Measurements from ENCODE around the gene TMEM9B. TPM values are rescaled to one million over a fixed set of nuclear protein-coding genes. Genes with fewer than 3 reads are reported as not detected.
"Not testable (repeated sequence)": the region's sequence is repeated elsewhere in the genome, so short reads cannot be mapped to it uniquely, and the experiment has no call there.

TMEM9B gene
- total and polyA plus RNA-seq, 2 donors (not counting 1 experiment from before 2014, with no cell fraction given) = 15.0 to 30.4 TPM

- no peak overlapping the region for H3K27ac Mint-ChIP-seq
- H3K27me3 ChIP-seq (replicated peaks in 1 of 4; ENCODE audit: control extremely low read depth in 1 of 4, control insufficient read depth in 3 of 4, insufficient read depth in 4 of 4, low read length in 3 of 4) = no peaks in the 10 kb centered on the region
- peak overlapping the region; percentile 14 for H3K4me3 Mint-ChIP-seq
- H4K20me1 ChIP-seq (ENCODE audit: control insufficient read depth, insufficient read depth, low read length, poor library complexity, severe bottlenecking) = no peaks in the 10 kb centered on the region
- CTCF ChIA-PET = interaction anchor here (1.1 kb wide), 1 partner anchor 22 kb away, joined by 7 read pairs; no protein-coding TSS in a partner anchor
- peak; percentile 17 for DNase-seq
- H3K4me3 ChIP-seq (ENCODE audit: control extremely low read depth in 1 of 5, extremely low read depth in 1 of 5, insufficient read depth in 1 of 5, low read depth in 2 of 5, low read length in 4 of 5) = no peak overlapping the region
- H3K9me3 ChIP-seq (ENCODE audit: control extremely low read depth in 1 of 3, control insufficient read depth in 2 of 3, insufficient read depth in 1 of 3, low read length in 2 of 3) = no peaks in the 10 kb centered on the region
- ATAC-seq (ENCODE audit: low read depth) = no peak
- TF ChIP-seq CTCF (IDR thresholded peaks at IDR 0.05) (no peak), EZH2 (IDR thresholded peaks at IDR 0.05; ENCODE audit: borderline replicate concordance, insufficient read depth, low read depth, low read length, poor library complexity, severe bottlenecking) (no peak)
- peaks cover 3% of the 10 kb centered on the region for H3K4me1 Mint-ChIP-seq
- H3K9me3 Mint-ChIP-seq (ENCODE audit: insufficient read depth) = no peaks in the 10 kb centered on the region
- no peak overlapping the region for H3K9ac ChIP-seq (ENCODE audit: low read length)
- intact Hi-C loops (cut with micrococcal nuclease) = no loop called here
- no peaks in the 10 kb centered on the region for H3K79me2 ChIP-seq (ENCODE audit: control insufficient read depth, insufficient read depth, low read length)
- H3K36me3 ChIP-seq (replicated peaks in 1 of 2; ENCODE audit: control extremely low read depth in 1 of 2, control insufficient read depth in 1 of 2, extremely low read depth in 1 of 2, insufficient read depth in 2 of 2, low read length in 1 of 2) = no peaks in the 10 kb centered on the region
- 88% methylated on average over 8 of the region's 10 CpGs for WGBS (ENCODE audit: insufficient coverage)
- no peak overlapping the region for H2AFZ ChIP-seq (ENCODE audit: insufficient read depth, low read depth, low read length, poor library complexity, severe bottlenecking)
- H3K4me2 ChIP-seq (replicated peaks; ENCODE audit: low read depth, low read length, poor library complexity, severe bottlenecking) = no peak overlapping the region
- POLR2A ChIA-PET = no interaction called here
- peaks cover 9% of the 10 kb centered on the region for H3K27me3 Mint-ChIP-seq
- H3K4me1 ChIP-seq (ENCODE audit: control insufficient read depth in 2 of 2, insufficient read depth in 2 of 2, low read length in 2 of 2) = no peaks in the 10 kb centered on the region
- H3K27ac ChIP-seq (ENCODE audit: low read length in 2 of 2) = no peak overlapping the region
Measured at GRCh38 chr11:8937159-8937558, 27.1 kb downstream of the TMEM9B start.

- ATAC-seq (ENCODE audit: low read depth); H3K27me3 Mint-ChIP-seq; POLR2A ChIA-PET: not testable (repeated sequence)
Measured at GRCh38 chr11:8935789-8936188, 28.5 kb downstream of the TMEM9B start.

More at GRCh38 chr11:8935789-8936188, 28.5 kb downstream of the TMEM9B start:
- H3K4me3 ChIP-seq (ENCODE audit: control extremely low read depth in 1 of 5, extremely low read depth in 1 of 5, insufficient read depth in 1 of 5, low read depth in 2 of 5, low read length in 4 of 5); H3K79me2 ChIP-seq (ENCODE audit: control insufficient read depth, insufficient read depth, low read length); CTCF ChIA-PET; H4K20me1 ChIP-seq (ENCODE audit: control insufficient read depth, insufficient read depth, low read length, poor library complexity, severe bottlenecking); H3K4me1 Mint-ChIP-seq; H3K9ac ChIP-seq (ENCODE audit: low read length); H3K4me1 ChIP-seq (ENCODE audit: control insufficient read depth in 2 of 2, insufficient read depth in 2 of 2, low read length in 2 of 2); intact Hi-C loops (cut with micrococcal nuclease); H3K9me3 ChIP-seq (ENCODE audit: control extremely low read depth in 1 of 3, control insufficient read depth in 2 of 3, insufficient read depth in 1 of 3, low read length in 2 of 3); H3K9me3 Mint-ChIP-seq (ENCODE audit: insufficient read depth); H3K27ac Mint-ChIP-seq; H3K4me3 Mint-ChIP-seq; DNase-seq; H3K36me3 ChIP-seq (replicated peaks in 1 of 2; ENCODE audit: control extremely low read depth in 1 of 2, control insufficient read depth in 1 of 2, extremely low read depth in 1 of 2, insufficient read depth in 2 of 2, low read length in 1 of 2); H3K27ac ChIP-seq (ENCODE audit: low read length in 2 of 2); H2AFZ ChIP-seq (ENCODE audit: insufficient read depth, low read depth, low read length, poor library complexity, severe bottlenecking); H3K4me2 ChIP-seq (replicated peaks; ENCODE audit: low read depth, low read length, poor library complexity, severe bottlenecking); H3K27me3 ChIP-seq (replicated peaks in 1 of 4; ENCODE audit: control extremely low read depth in 1 of 4, control insufficient read depth in 3 of 4, insufficient read depth in 4 of 4, low read length in 3 of 4): not testable (repeated sequence)
- WGBS (ENCODE audit: insufficient coverage) = no CpG with 5 or more reads among the region's 2 CpGs

Data from B cell (primary cell).